Suprapubic skin (tissue), 3 donors: ENCODE measurements around the gene SLC16A3.

Experiments
- EP300 ChIP-seq: sonication (generic); formaldehyde crosslinking; IDR thresholded peaks from one replicate; pipeline ENCODE4 v1.6.1; 2017; ENCODE audit warnings: antibody characterized with exemption
- POLR2A ChIP-seq, 2 donors: fragments of 450-650 bp; IDR thresholded peaks; one replicate each; pipeline ENCODE4 v1.6.1; 2017; ENCODE audit warnings: antibody characterized with exemption in 2 of 2, mild to moderate bottlenecking in 2 of 2, moderate library complexity in 2 of 2
- TF ChIP-seq, protein P1 (sequence below), 2 donors: fragments of 200-600 bp in 1 of 2; fragments of 450-650 bp in 1 of 2; sonication (generic) in 1 of 2; IDR thresholded peaks; one replicate each; pipeline ENCODE4 v1.5.1; 2016 to 2019; ENCODE audit warnings: antibody characterized with exemption in 2 of 2, mild to moderate bottlenecking in 1 of 2, moderate library complexity in 1 of 2

DNA sequence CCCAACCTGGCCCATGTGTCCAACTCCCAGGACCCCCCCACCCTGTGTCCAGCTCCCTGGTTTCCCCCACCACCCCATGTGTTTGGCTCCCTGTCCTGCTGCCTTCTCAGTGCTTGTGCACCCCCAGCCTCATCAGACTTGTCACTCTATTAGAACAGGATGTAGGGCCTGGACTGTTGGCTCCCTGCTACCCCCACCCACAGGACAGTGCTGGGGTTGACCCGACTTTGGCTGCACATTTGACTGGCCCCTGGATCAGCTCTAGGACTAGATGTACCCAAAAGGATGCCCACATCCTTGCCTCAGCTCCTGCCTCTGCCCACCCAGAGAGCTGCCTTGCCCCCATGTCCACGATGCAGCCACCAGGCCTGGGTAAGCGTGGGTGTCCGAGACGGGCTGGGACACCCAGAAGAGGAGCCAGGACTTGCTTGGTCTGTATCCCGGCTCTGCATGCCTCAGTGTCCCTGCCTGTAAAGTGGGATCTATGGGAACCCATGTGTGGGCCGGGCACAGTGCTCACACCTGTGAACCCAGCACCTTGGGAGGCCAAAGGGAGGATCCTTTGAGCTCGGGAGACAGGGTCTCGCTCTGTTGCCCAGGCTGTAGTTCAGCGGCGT, 14.7 kb upstream of the SLC16A3 start:
- TF ChIP-seq, protein P1, sequence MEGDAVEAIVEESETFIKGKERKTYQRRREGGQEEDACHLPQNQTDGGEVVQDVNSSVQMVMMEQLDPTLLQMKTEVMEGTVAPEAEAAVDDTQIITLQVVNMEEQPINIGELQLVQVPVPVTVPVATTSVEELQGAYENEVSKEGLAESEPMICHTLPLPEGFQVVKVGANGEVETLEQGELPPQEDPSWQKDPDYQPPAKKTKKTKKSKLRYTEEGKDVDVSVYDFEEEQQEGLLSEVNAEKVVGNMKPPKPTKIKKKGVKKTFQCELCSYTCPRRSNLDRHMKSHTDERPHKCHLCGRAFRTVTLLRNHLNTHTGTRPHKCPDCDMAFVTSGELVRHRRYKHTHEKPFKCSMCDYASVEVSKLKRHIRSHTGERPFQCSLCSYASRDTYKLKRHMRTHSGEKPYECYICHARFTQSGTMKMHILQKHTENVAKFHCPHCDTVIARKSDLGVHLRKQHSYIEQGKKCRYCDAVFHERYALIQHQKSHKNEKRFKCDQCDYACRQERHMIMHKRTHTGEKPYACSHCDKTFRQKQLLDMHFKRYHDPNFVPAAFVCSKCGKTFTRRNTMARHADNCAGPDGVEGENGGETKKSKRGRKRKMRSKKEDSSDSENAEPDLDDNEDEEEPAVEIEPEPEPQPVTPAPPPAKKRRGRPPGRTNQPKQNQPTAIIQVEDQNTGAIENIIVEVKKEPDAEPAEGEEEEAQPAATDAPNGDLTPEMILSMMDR (IDR thresholded peaks at IDR 0.05) = no peak
- TF ChIP-seq POLR2A (IDR thresholded peaks at IDR 0.05) = no peak
- no peak for TF ChIP-seq EP300
